OCI-LY1 (cell line): ENCODE measurements around the gene ROBO1.

Source experiments
- CTCF ChIP-seq: fragments of 200-600 bp; sonication (generic), shearing (Covaris generic); IDR thresholded peaks from 2 replicates; pipeline ENCODE4 v1.5.1; 2017; ENCODE audit warnings: mild to moderate bottlenecking, antibody characterized with exemption, low read length, moderate library complexity, mixed read lengths
- EZH2 ChIP-seq: fragments of 200-600 bp; sonication (generic), shearing (Covaris generic); IDR thresholded peaks from 2 replicates; pipeline ENCODE4 v1.8.0; 2017; ENCODE audit warnings: borderline replicate concordance, mixed run types, mild to moderate bottlenecking, antibody characterized with exemption, low read length, moderate library complexity, mixed read lengths

- TF ChIP-seq CTCF: no peak
- no peak for TF ChIP-seq EZH2
Measured at GRCh38 chr3:79490165-79491028, 277.4 kb downstream of the ROBO1 start.
